Upper lobe of left lung (tissue), 6 donors: Measurements from ENCODE around the gene NECTIN4. TPM values are rescaled to one million over a fixed set of nuclear protein-coding genes. Genes with fewer than 3 reads are reported as not detected.

Experiments
- ATAC-seq, 2 donors: fragments of 200-7000 bp; cut with Tn5 transposase; one replicate each; pipeline ENCODE4 v1.9.1; 2022; ENCODE audit warnings: mild to moderate bottlenecking in 2 of 2, moderate library complexity in 2 of 2; ENCODE audit not compliant: low FRiP score in 2 of 2
- DNase-seq, 2 donors: peaks; one replicate each; pipeline ENCODE4 v3.0.0-alpha.2; 2019 to 2020
- H3K27ac ChIP-seq, 4 donors: fragments of 200-600 bp; sonication (generic); one replicate each; pipeline ENCODE4 v1.5.1; 2016 to 2019
- H3K27me3 ChIP-seq, 4 donors: fragments of 200-600 bp; sonication (generic); one replicate each; pipeline ENCODE4 v1.5.1; 2017 to 2019
- H3K36me3 ChIP-seq, 4 donors: fragments of 200-600 bp; sonication (generic); one replicate each; pipeline ENCODE4 v1.5.1; 2016 to 2019
- H3K4me1 ChIP-seq, 4 donors: fragments of 200-600 bp; sonication (generic); one replicate each; pipeline ENCODE4 v1.5.1; 2018 to 2019
- H3K4me3 ChIP-seq, 4 donors: fragments of 200-600 bp; sonication (generic); one replicate each; pipeline ENCODE4 v1.5.1; 2017 to 2019; ENCODE audit warnings: mild to moderate bottlenecking in 2 of 4, moderate library complexity in 1 of 4
- H3K9me3 ChIP-seq, 4 donors: fragments of 200-600 bp; sonication (generic); one replicate each; pipeline ENCODE4 v1.5.1; 2018 to 2019
- CTCF ChIP-seq, 6 experiments: fragments of 450-650 bp in 4 of 6; fragments of 200-600 bp in 2 of 6; sonication (generic) in 2 of 6; IDR thresholded peaks; one replicate each; pipeline ENCODE4 v1.5.1; 2016 to 2019; ENCODE audit warnings: antibody characterized with exemption in 6 of 6
- EP300 ChIP-seq, 4 donors: sonication (generic); formaldehyde crosslinking; IDR thresholded peaks; one replicate each; pipeline ENCODE4 v1.5.1; 2017; ENCODE audit warnings: antibody characterized with exemption in 4 of 4, control low read depth in 2 of 4
- POLR2A ChIP-seq, 4 donors: fragments of 450-650 bp; IDR thresholded peaks; one replicate each; pipeline ENCODE4 v1.5.1; 2016 to 2017; ENCODE audit warnings: antibody characterized with exemption in 4 of 4, mild to moderate bottlenecking in 2 of 4
- POLR2AphosphoS5 ChIP-seq, 2 donors: sonication (generic); formaldehyde crosslinking; IDR thresholded peaks; one replicate each; pipeline ENCODE4 v1.5.1; 2017; ENCODE audit warnings: antibody characterized with exemption in 2 of 2
- WGBS, 2 donors: methylation state at CpG; one replicate each; pipeline ENCODE4 v1.1.5; 2017 to 2018; 5-methylcytosine and 5-hydroxymethylcytosine counted together
- total RNA-seq, 6 donors: library from RNA; depleted of rRNA in 4 of 6; stranded (reverse); fragments of >200 nt in 4 of 6; gene quantifications; one replicate each; pipeline versions ENCODE4 v1.1.0 to v1.2.1, GENCODE V29; 2016 to 2021
- donor health status: DM: no; HTN: no; CAD: no; lungs with moderate emphysema.
- donor health status: DM: no; HTN: yes; CAD: no; lungs with severe emphysema.

Gene NECTIN4
- total RNA-seq, 6 donors from 2014 or later = 5.2 to 19.9 (median 12.1) TPM

GRCh38 chr1:161080441-161081405, 8.6 kb downstream of the NECTIN4 start:
- TF ChIP-seq CTCF (IDR thresholded peaks at IDR 0.05) (no peak), POLR2A (IDR thresholded peaks at IDR 0.05) (no peak)
- ATAC-seq (no peak), DNase-seq (no peak)

GRCh38 chr1:161079436-161080110, 9.8 kb downstream of the NECTIN4 start:
- 66 to 76% methylated on average over 38 to 41 of the region's 41 CpGs for WGBS, 2 donors

More at GRCh38 chr1:161080441-161081405, 8.6 kb downstream of the NECTIN4 start:
- Histone ChIP-seq H3K9me3 (no peaks in the 10 kb centered on the region), H3K27ac (peak overlapping the region in 2 of 4 donors; percentile 2 to 11), H3K36me3 (no peaks in the 10 kb centered on the region), H3K4me1 (peaks cover 15 to 39% (median 31%) of the 10 kb centered on the region in 4 donors), H3K4me3 (no peak overlapping the region), H3K27me3 (no peaks in the 10 kb centered on the region)
- 74 to 82% methylated on average over 5 of the region's 5 CpGs for WGBS, 2 donors

GRCh38 chr1:161077426-161077825, 11.9 kb downstream of the NECTIN4 start:
- DNase-seq (peak in 1 of 2 donors; percentile 39), ATAC-seq (no peak)
- H3K4me1 ChIP-seq = peaks cover 0 to 9% (median 5%) of the 10 kb centered on the region in 4 donors
- H3K9me3 ChIP-seq = no peaks in the 10 kb centered on the region
- TF ChIP-seq EP300 (IDR thresholded peaks at IDR 0.05) (no peak), CTCF (IDR thresholded peaks at IDR 0.05) (no peak), POLR2A (IDR thresholded peaks at IDR 0.05) (no peak), POLR2AphosphoS5 (IDR thresholded peaks at IDR 0.05) (no peak)
- no peaks in the 10 kb centered on the region for H3K27me3 ChIP-seq
- H3K27ac ChIP-seq = no peak overlapping the region
- WGBS, 2 donors = 74 to 83% methylated on average over 7 to 9 of the region's 9 CpGs
- H3K4me3 ChIP-seq = no peak overlapping the region
- no peaks in the 10 kb centered on the region for H3K36me3 ChIP-seq

More at GRCh38 chr1:161079436-161080110, 9.8 kb downstream of the NECTIN4 start:
- ATAC-seq (no peak), DNase-seq (peak in 1 of 2 donors; percentile 77)
- no peaks in the 10 kb centered on the region for H3K36me3 ChIP-seq
- H3K27ac ChIP-seq = no peak overlapping the region
- H3K27me3 ChIP-seq = no peaks in the 10 kb centered on the region
- TF ChIP-seq POLR2A (IDR thresholded peaks at IDR 0.05) (no peak), EP300 (IDR thresholded peaks at IDR 0.05) (no peak), POLR2AphosphoS5 (IDR thresholded peaks at IDR 0.05) (no peak)
- no peak overlapping the region for H3K4me3 ChIP-seq
- H3K4me1 ChIP-seq = peaks cover 14 to 30% (median 24%) of the 10 kb centered on the region in 4 donors
- H3K9me3 ChIP-seq = no peaks in the 10 kb centered on the region

GRCh38 chr1:161076410-161076809, 12.9 kb downstream of the NECTIN4 start:
- no peak for ATAC-seq
- Histone ChIP-seq H3K4me3 (no peak overlapping the region), H3K4me1 (peaks cover 0 to 5% (median 2%) of the 10 kb centered on the region in 4 donors), H3K27me3 (no peaks in the 10 kb centered on the region), H3K27ac (no peak overlapping the region), H3K9me3 (no peaks in the 10 kb centered on the region), H3K36me3 (no peaks in the 10 kb centered on the region)
- DNase-seq = no peak
- no peak for TF ChIP-seq POLR2A (IDR thresholded peaks at IDR 0.05)
- TF ChIP-seq EP300 (IDR thresholded peaks at IDR 0.05) = no peak
- no peak for TF ChIP-seq CTCF (IDR thresholded peaks at IDR 0.05)
- no peak for TF ChIP-seq POLR2AphosphoS5 (IDR thresholded peaks at IDR 0.05)

GRCh38 chr1:161074676-161075368, 14.5 kb downstream of the NECTIN4 start:
- H3K36me3 ChIP-seq = no peaks in the 10 kb centered on the region
- no peak overlapping the region for H3K27ac ChIP-seq
- no peaks in the 10 kb centered on the region for H3K27me3 ChIP-seq
- ATAC-seq = no peak
- H3K4me1 ChIP-seq = peaks cover 0 to 5% (median 2%) of the 10 kb centered on the region in 4 donors
- peak in 1 of 2 donors; percentile 47 for DNase-seq
- no peak for TF ChIP-seq EP300 (IDR thresholded peaks at IDR 0.05)
- TF ChIP-seq CTCF (IDR thresholded peaks at IDR 0.05) = no peak
- no peak for TF ChIP-seq POLR2A (IDR thresholded peaks at IDR 0.05)
- no peak for TF ChIP-seq POLR2AphosphoS5 (IDR thresholded peaks at IDR 0.05)
- H3K9me3 ChIP-seq = no peaks in the 10 kb centered on the region
- no peak overlapping the region for H3K4me3 ChIP-seq
- WGBS, 2 donors = 81 to 94% methylated on average over 3 to 12 of the region's 12 CpGs
